Stimulated activated memory B cell treated with anti-CD40 and anti-IgM and Interleukin-4, amounts not matched to agents 10 μg/mL and 1 μg/mL and 100 μg/mL, for 72 hours (primary cell): Measurements from ENCODE around the gene CMSS1.

Experiments used
- ATAC-seq: fragments of 150-1000 bp; cut with Tn5 transposase; 2 replicates; pipeline ENCODE4 v1.10.0; 2021
- H3K27ac Mint-ChIP-seq: one replicate; pipeline ENCODE4 v1.8.0; 2022; ENCODE audit warnings: mild to moderate bottlenecking, mixed read lengths
- H3K27me3 Mint-ChIP-seq: one replicate; pipeline ENCODE4 v1.8.0; 2022; ENCODE audit warnings: mixed read lengths
- H3K36me3 Mint-ChIP-seq: one replicate; pipeline ENCODE4 v1.8.0; 2022; ENCODE audit warnings: mixed read lengths
- H3K4me1 Mint-ChIP-seq: one replicate; pipeline ENCODE4 v1.8.0; 2022; ENCODE audit warnings: mixed read lengths
- H3K4me3 Mint-ChIP-seq: one replicate; pipeline ENCODE4 v1.8.0; 2022; ENCODE audit warnings: mild to moderate bottlenecking, moderate library complexity, mixed read lengths
- H3K9me3 Mint-ChIP-seq: one replicate; pipeline ENCODE4 v1.8.0; 2022; ENCODE audit warnings: mixed read lengths

Gene CMSS1

GRCh38 chr3:99967796-99968195, 150.1 kb downstream of the CMSS1 start:
- H3K27ac Mint-ChIP-seq = no peak overlapping the region
- no peak for ATAC-seq
- no peaks in the 10 kb centered on the region for H3K9me3 Mint-ChIP-seq
- peaks cover 11% of the 10 kb centered on the region for H3K36me3 Mint-ChIP-seq
- H3K27me3 Mint-ChIP-seq = no peaks in the 10 kb centered on the region
- no peak overlapping the region for H3K4me3 Mint-ChIP-seq
- peaks cover 16% of the 10 kb centered on the region for H3K4me1 Mint-ChIP-seq

- Mint-ChIP-seq H3K4me3 (no peak overlapping the region), H3K27ac (no peak overlapping the region), H3K4me1 (peaks cover 16% of the 10 kb centered on the region), H3K27me3 (no peaks in the 10 kb centered on the region), H3K9me3 (no peaks in the 10 kb centered on the region), H3K36me3 (peaks cover 4% of the 10 kb centered on the region)
- no peak for ATAC-seq
These were observed 151.5 kb downstream of the CMSS1 start for GRCh38 chr3:99969136-99969535.

GRCh38 chr3:99970198-99970597, 152.5 kb downstream of the CMSS1 start:
- H3K4me3 Mint-ChIP-seq = no peak overlapping the region
- H3K4me1 Mint-ChIP-seq = peaks cover 16% of the 10 kb centered on the region
- peaks cover 4% of the 10 kb centered on the region for H3K36me3 Mint-ChIP-seq
- H3K9me3 Mint-ChIP-seq = no peaks in the 10 kb centered on the region
- ATAC-seq = peak; percentile 71
- no peaks in the 10 kb centered on the region for H3K27me3 Mint-ChIP-seq
- H3K27ac Mint-ChIP-seq = no peak overlapping the region

DNA sequence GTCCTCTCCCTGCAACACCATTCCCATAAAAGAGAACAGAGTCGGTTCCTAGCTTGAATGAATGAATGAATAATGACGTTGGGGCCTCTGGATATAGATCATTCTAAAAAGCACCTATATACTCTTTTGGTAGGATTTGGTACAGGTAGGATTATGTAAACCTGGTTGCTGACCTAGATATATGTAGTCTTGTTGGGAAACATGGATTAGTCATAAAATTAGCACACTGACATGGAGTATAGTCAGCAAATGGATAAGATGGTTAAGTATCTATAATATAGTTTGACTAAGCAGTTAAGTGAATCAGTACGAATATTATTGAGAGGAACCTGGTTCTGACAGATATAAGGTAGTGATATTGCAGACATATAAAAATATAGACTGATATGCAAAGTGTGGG, 154.1 kb downstream of the CMSS1 start:
- Mint-ChIP-seq H3K27me3 (no peaks in the 10 kb centered on the region), H3K4me1 (peaks cover 16% of the 10 kb centered on the region), H3K36me3 (peaks cover 6% of the 10 kb centered on the region), H3K4me3 (no peak overlapping the region), H3K27ac (no peak overlapping the region), H3K9me3 (no peaks in the 10 kb centered on the region)
- no peak for ATAC-seq

DNA sequence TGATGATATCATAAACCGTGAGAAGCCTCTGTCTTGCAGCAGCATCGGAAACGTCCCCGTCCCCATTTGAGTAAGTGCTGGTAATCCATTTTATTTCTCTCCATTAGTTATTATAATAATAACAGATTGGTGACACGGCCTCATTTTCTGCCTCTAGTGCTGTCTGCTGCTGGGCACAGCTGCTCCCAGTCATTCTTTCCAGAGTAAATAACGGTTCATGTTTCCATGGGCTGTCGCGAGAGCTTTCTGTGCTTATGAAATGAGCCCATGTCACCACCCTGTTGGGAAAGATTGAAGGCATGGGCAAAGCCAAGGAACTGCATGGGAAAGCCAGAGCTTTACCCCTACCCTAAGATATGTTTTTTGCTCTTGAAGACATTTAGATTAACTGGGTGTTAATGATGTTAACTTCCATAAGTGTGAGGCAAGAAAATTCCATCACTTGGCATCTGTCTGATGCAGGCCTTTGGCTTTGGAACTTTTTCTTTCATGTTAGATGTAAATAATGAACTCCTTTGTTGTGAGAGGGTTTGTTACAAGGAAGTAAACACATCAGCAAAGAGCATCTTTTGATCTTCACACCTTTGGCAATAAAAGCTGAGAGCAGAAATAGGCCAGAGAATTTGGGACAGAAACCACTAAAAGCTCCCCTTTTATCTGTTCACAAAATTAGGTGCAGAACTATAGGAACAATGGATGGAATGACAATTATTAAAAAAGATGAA, 154.9 kb downstream of the CMSS1 start:
- ATAC-seq = no peak
- no peak overlapping the region for H3K4me3 Mint-ChIP-seq
- peaks cover 13% of the 10 kb centered on the region for H3K36me3 Mint-ChIP-seq
- no peak overlapping the region for H3K27ac Mint-ChIP-seq
- peaks cover 16% of the 10 kb centered on the region for H3K4me1 Mint-ChIP-seq
- H3K9me3 Mint-ChIP-seq = no peaks in the 10 kb centered on the region
- H3K27me3 Mint-ChIP-seq = no peaks in the 10 kb centered on the region

- no peaks in the 10 kb centered on the region for H3K27me3 Mint-ChIP-seq
- H3K27ac Mint-ChIP-seq = no peak overlapping the region
- no peak overlapping the region for H3K4me3 Mint-ChIP-seq
- no peak for ATAC-seq
- peaks cover 15% of the 10 kb centered on the region for H3K36me3 Mint-ChIP-seq
- no peaks in the 10 kb centered on the region for H3K4me1 Mint-ChIP-seq
- no peaks in the 10 kb centered on the region for H3K9me3 Mint-ChIP-seq
These were observed 157.3 kb downstream of the CMSS1 start for GRCh38 chr3:99974989-99975388.

DNA sequence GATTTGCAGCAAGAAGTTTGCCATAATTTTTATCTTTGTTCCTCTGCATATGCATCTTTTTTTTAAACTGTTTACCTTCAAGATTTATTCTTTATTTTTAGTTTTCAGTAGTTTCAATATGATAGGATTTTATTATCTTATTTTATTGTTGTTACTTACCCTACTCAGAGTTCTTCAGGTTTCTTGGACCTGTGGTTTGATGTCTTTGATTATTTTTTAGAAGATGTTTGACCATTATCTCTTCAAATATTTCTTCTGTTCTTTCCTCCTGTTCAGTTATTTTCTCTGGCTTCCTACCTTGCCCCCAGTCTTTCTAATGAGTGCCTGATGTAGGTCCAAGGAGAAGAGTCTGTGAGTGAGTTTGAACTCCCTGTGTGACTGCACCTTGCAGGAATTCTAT, 158.9 kb downstream of the CMSS1 start:
- no peak for ATAC-seq
- no peaks in the 10 kb centered on the region for H3K27me3 Mint-ChIP-seq
- H3K4me3 Mint-ChIP-seq = no peak overlapping the region
- no peaks in the 10 kb centered on the region for H3K4me1 Mint-ChIP-seq
- H3K36me3 Mint-ChIP-seq = peaks cover 15% of the 10 kb centered on the region
- no peak overlapping the region for H3K27ac Mint-ChIP-seq
- H3K9me3 Mint-ChIP-seq = no peaks in the 10 kb centered on the region

DNA sequence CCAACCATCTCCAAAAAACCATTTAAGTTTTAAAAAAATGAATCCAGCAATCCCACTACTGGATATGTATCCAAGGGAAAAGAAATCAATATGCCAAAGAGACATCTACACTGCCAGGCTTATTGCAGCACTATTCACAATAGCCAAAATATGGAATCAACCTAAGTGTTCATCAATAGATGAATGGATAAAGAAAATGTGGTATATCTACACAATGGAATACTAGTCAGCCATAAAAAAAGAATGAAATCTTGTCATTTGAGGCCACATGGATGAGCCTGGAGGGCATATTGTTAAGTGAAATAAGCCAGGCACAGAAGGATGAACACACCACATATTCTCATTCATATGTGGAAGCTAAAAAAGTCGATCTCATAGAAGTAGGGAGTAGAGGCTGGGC, 160.6 kb downstream of the CMSS1 start:
- Mint-ChIP-seq H3K27me3 (no peaks in the 10 kb centered on the region), H3K4me1 (no peaks in the 10 kb centered on the region), H3K27ac (no peak overlapping the region), H3K36me3 (peaks cover 15% of the 10 kb centered on the region), H3K4me3 (no peak overlapping the region), H3K9me3 (no peaks in the 10 kb centered on the region)
- no peak for ATAC-seq

GRCh38 chr3:99980606-99981005, 162.9 kb downstream of the CMSS1 start:
- H3K36me3 Mint-ChIP-seq = peaks cover 15% of the 10 kb centered on the region
- no peaks in the 10 kb centered on the region for H3K27me3 Mint-ChIP-seq
- no peaks in the 10 kb centered on the region for H3K4me1 Mint-ChIP-seq
- no peak overlapping the region for H3K27ac Mint-ChIP-seq
- H3K4me3 Mint-ChIP-seq = no peak overlapping the region
- no peak for ATAC-seq
- no peaks in the 10 kb centered on the region for H3K9me3 Mint-ChIP-seq

- Mint-ChIP-seq H3K4me3 (no peak overlapping the region), H3K4me1 (no peaks in the 10 kb centered on the region), H3K27me3 (no peaks in the 10 kb centered on the region), H3K9me3 (no peaks in the 10 kb centered on the region), H3K27ac (no peak overlapping the region), H3K36me3 (peaks cover 16% of the 10 kb centered on the region)
- ATAC-seq = no peak
These were observed 163.5 kb downstream of the CMSS1 start for GRCh38 chr3:99981138-99981537.

DNA sequence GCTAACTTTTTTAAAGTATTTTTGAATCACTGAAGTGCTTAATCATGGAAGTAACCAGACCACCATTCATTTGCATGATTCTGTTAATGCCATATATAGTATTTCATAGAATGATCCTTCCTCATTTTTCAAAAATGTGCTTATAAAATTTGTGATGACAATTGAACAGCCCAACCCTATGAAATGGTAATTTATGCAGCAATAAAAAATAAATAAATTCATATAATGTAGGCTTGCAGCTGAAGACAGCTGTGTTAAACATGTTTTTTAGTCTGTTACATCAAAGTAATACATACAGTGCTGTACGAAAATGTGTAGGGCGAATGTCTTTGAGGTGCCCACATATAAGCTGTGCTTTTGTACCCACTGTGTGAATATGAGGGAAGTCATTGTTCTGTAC, 165.0 kb downstream of the CMSS1 start:
- H3K36me3 Mint-ChIP-seq = peaks cover 12% of the 10 kb centered on the region

DNA sequence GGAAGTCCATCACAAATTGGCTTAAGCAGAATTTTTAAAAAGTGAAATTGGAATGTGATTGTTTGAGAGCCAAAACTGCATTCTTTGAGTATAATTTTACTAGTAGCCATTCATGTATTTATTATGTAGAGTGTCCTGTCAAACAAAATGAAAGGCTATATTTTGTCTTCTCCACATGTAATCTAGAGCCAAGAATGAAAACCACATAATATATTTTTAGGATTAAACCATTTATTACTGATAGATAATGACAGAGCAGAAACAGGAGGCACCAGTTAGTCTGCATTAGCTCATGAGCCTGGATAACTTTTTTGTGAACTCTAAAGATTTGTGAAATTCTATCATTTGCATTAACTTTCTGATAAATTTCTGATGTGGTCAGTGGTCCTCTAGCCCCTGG, 166.5 kb downstream of the CMSS1 start:
- Mint-ChIP-seq H3K9me3 (no peaks in the 10 kb centered on the region), H3K27ac (no peak overlapping the region), H3K36me3 (peaks cover 6% of the 10 kb centered on the region), H3K4me1 (no peaks in the 10 kb centered on the region), H3K27me3 (no peaks in the 10 kb centered on the region), H3K4me3 (no peak overlapping the region)
- no peak for ATAC-seq

More for the DNA sequence above, 165.0 kb downstream of the CMSS1 start:
- Mint-ChIP-seq H3K27ac (no peak overlapping the region), H3K9me3 (no peaks in the 10 kb centered on the region), H3K27me3 (no peaks in the 10 kb centered on the region), H3K4me3 (no peak overlapping the region), H3K4me1 (no peaks in the 10 kb centered on the region)
- ATAC-seq = no peak

DNA sequence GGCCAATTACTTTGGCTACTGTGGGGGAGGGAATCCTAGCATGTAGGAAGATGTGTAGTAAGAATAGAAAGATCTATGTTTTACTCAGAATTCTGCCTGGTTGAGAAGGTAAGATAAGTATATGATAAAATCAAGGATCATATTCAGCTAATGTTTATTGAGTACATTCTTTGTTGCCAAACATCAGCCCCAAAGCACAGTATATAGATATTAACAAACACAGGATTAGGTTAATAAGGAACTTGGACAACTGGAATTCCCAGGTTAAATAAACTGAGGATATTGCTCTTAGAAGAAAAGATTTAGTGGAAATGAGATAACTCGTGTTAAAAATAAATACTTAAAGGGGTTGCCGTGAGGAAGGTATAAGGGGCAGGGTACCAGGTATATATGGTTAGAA, 167.0 kb downstream of the CMSS1 start:
- Mint-ChIP-seq H3K4me3 (no peak overlapping the region), H3K27ac (no peak overlapping the region), H3K27me3 (no peaks in the 10 kb centered on the region), H3K36me3 (peaks cover 6% of the 10 kb centered on the region), H3K9me3 (no peaks in the 10 kb centered on the region), H3K4me1 (no peaks in the 10 kb centered on the region)
- no peak for ATAC-seq

- Mint-ChIP-seq H3K4me1 (peaks cover 12% of the 10 kb centered on the region), H3K27ac (no peak overlapping the region)
These were observed 172.5 kb downstream of the CMSS1 start for GRCh38 chr3:99990179-99990578.

DNA sequence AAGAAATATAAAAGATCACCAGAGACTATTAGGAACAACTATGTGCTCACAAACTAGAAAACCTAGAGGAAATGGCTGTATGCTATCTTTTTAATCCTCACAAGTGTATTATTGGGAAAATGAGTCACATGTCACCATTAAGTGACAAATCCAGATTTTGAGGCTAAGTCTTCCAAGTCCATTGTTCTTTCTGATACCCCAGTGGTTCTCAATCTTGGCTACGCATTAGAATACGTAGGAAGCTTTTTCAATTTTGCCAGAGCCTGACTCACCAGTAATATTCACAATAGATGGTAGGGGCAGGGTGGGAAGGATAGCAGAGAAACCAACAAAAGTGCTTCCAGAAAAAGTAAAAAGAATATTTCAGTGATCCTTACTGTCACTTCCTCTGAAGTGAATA, 179.6 kb downstream of the CMSS1 start:
- H3K4me3 Mint-ChIP-seq = no peak overlapping the region
- H3K36me3 Mint-ChIP-seq = peaks cover 48% of the 10 kb centered on the region
- no peak for ATAC-seq
- H3K9me3 Mint-ChIP-seq = peaks cover 20% of the 10 kb centered on the region
- H3K27me3 Mint-ChIP-seq = no peaks in the 10 kb centered on the region
- H3K27ac Mint-ChIP-seq = no peak overlapping the region
- peaks cover 9% of the 10 kb centered on the region for H3K4me1 Mint-ChIP-seq

More at GRCh38 chr3:99990179-99990578, 172.5 kb downstream of the CMSS1 start:
- ATAC-seq = no peak
- Mint-ChIP-seq H3K4me3 (no peak overlapping the region), H3K27me3 (no peaks in the 10 kb centered on the region), H3K36me3 (peaks cover 40% of the 10 kb centered on the region), H3K9me3 (peaks cover 11% of the 10 kb centered on the region)

- Mint-ChIP-seq H3K4me3 (no peak overlapping the region), H3K4me1 (peaks cover 28% of the 10 kb centered on the region), H3K27me3 (no peaks in the 10 kb centered on the region), H3K36me3 (peaks cover 30% of the 10 kb centered on the region), H3K27ac (no peak overlapping the region), H3K9me3 (peaks cover 12% of the 10 kb centered on the region)
- no peak for ATAC-seq
These were observed 181.9 kb downstream of the CMSS1 start for GRCh38 chr3:99999536-99999935.
